Fibroblast of villous mesenchyme (primary cell): ENCODE results near the gene HYAL3. TPM values are rescaled to one million over a fixed set of nuclear protein-coding genes. Genes with fewer than 3 reads are reported as not detected.

Experiments
- DNase-seq: peaks from one replicate; pipeline ENCODE4 v3.0.0-alpha.2; 2010; ENCODE audit warnings: low read depth
- H3K4me3 ChIP-seq: 2 replicates; pipeline ENCODE4 v1.5.1; 2011; ENCODE audit warnings: low read depth, mild to moderate bottlenecking, low read length
- CTCF ChIP-seq: IDR thresholded peaks from 2 replicates; pipeline ENCODE4 v1.5.1; 2012; ENCODE audit warnings: low read depth, mild to moderate bottlenecking, low read length; ENCODE audit not compliant: insufficient read depth
- total RNA-seq: library from RNA; depleted of rRNA; stranded (reverse); fragments of >200 nt; gene quantifications from 2 replicates; pipeline ENCODE4 v1.2.3, GENCODE V29; 2012

Gene HYAL3
- total RNA-seq, 1 donor, result 6.5 TPM

GRCh38 chr3:50268703-50269451 is 30.3 kb downstream of the HYAL3 start, which contains the start of gene SEMA3B:
SEMA3B (plus strand) TSS chr3:50269147; CDS start chr3:50269241, 94 bp downstream.
- peak within 1 kb of the TSS; percentile 73 for H3K4me3 ChIP-seq
- peak; percentile 29 for DNase-seq
- TF ChIP-seq CTCF, result no peak

- no peak for DNase-seq
- no peak for TF ChIP-seq CTCF
- H3K4me3 ChIP-seq, result peak overlapping the region; percentile 73
Measured at GRCh38 chr3:50268276-50268675, 30.9 kb downstream of the HYAL3 start.

GRCh38 chr3:50267280-50267913 is 31.8 kb downstream of the HYAL3 start:
- peak overlapping the region; percentile 73 for H3K4me3 ChIP-seq
- TF ChIP-seq CTCF, result no peak
- DNase-seq, result peak; percentile 44

GRCh38 chr3:50266836-50267235 is 32.4 kb downstream of the HYAL3 start:
- H3K4me3 ChIP-seq, result peak overlapping the region; percentile 73
- no peak for TF ChIP-seq CTCF

GRCh38 chr3:50266017-50266416 is 33.2 kb downstream of the HYAL3 start:
- H3K4me3 ChIP-seq, result no peak overlapping the region
- TF ChIP-seq CTCF, result no peak
- no peak for DNase-seq

More at GRCh38 chr3:50266836-50267235, 32.4 kb downstream of the HYAL3 start:
- no peak for DNase-seq

- no peak for DNase-seq
- TF ChIP-seq CTCF, result no peak
- no peak overlapping the region for H3K4me3 ChIP-seq
Measured at GRCh38 chr3:50265571-50265970, 33.6 kb downstream of the HYAL3 start.
